ENCODE results near the gene KRTAP10-2. TPM values are rescaled to one million over a fixed set of nuclear protein-coding genes. Genes with fewer than 3 reads are reported as not detected.

The KRTAP10-2 gene
- total RNA-seq, 2 donors from 2014 or later = not detected

GRCh38 chr21:44548922-44549321, 2.4 kb downstream of the KRTAP10-2 start:
- intact Hi-C loops (cut with DNase I) = no loop called here
- DNase-seq = no peak
- no peak for ATAC-seq

DNA sequence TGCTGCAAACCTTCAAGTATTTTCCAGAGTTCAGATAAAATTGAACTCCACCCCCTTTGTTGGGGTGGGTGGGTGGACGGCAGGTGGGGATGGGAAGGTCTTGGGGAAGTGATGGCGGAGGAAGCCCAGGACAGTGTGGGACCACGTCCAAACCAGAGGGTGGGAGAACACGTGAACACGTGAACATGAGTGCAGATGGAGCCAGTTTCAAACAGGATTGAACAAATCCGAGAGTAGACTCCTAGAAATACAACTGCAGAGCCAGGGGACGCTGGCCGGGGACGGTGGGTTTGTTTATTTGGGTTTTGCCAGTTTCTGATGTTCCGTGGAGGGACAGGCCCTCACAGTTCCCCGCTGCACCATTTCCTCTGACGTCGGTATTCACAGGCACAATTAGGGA, 2.9 kb downstream of the KRTAP10-2 start:
- ATAC-seq (no peak), DNase-seq (no peak)
- intact Hi-C loops (cut with DNase I) = no loop called here

GRCh38 chr21:44547656-44548331, 3.5 kb downstream of the KRTAP10-2 start:
- intact Hi-C loops (cut with DNase I) = no loop called here
- ATAC-seq = no peak
- DNase-seq = no peak

DNA sequence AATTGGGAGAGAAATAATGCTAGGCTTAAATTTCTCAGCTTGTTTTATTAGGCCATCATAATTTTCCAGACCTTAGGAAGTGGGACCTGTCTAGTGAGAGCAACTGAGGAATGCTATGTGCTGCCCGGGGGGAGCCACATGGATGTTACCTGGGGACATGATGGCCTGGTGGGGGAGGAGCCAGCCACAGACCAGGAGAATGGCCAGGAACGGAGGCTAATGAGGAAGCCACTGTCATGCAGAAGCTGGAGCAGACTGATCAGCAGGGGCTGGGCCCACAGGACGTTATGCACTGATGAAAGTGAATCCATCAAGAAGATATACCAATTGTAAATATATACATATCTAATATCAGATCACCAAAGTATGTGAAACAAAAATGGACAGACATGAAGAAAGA, 6.7 kb downstream of the KRTAP10-2 start:
- intact Hi-C loops (cut with DNase I) = no loop called here
- ATAC-seq (no peak), DNase-seq (no peak)

DNA sequence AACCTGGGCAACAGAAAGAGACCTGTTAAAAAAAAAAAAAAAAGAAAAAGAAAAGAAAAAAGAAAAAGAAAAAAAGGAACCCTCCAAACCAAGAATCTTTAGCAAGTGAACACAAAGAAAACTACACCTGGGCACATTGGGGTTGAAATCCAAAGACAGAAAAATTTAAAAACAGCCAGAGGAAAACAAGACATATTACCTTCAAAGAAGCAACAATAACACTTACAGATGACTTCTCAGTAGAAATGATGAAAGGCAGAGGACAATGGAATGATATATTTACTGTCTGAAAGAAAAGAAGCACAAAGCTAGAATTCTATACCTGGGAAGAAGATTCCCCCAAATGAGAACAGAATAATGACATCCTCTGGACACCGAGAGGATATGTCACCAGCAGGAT, 8.6 kb downstream of the KRTAP10-2 start:
- no peak for DNase-seq
- ATAC-seq = no peak
- intact Hi-C loops (cut with DNase I) = no loop called here

- DNase-seq = no peak
- no peak for ATAC-seq
- intact Hi-C loops (cut with DNase I) = no loop called here
Observed at GRCh38 chr21:44540741-44541288, 10.5 kb downstream of the KRTAP10-2 start.

DNA sequence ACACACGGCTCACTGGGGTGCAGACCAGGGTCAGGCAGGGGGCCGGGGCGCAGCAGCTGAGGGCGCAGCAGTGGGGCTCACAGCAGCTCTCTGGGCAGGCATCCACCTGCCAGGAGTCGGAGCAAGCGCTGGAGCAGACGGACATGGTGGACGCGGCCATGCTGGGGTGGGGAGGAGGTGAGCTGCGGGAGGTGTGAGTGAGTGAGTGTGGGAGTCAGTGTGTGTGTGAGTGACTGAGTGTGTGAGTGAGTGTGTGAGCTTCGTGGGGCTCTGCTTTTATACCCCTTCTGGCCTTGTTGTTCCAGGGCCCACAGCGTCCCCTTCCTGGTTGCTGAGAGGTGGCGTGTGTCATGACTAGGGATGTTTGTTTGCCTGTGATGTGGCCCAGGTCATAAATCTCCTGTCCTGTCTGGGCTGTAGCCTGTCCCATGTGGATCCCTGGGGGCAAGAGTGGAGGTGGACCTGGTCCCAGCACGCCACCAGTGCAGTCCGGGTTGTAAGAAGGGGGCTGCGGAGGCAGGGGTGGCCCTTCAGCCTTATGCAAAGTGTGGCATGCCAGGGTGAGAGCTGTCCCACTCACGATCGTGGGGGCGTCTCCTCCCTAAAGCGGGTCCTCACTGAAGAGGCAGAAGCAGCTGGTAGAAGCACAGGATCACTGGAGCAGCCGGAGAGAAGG, 11.2 kb downstream of the KRTAP10-2 start, which contains the start of gene KRTAP10-1:
Gene KRTAP10-1, minus strand, starts transcription at position 205 of the 676 bp plus-strand sequence. Its CDS starts 45 bp downstream, at position 160.
- ATAC-seq (no peak), DNase-seq (no peak)
- intact Hi-C loops (cut with DNase I) = no loop called here

- DNase-seq = no peak
- ATAC-seq = no peak
- intact Hi-C loops (cut with DNase I) = no loop called here
Observed at GRCh38 chr21:44539046-44539445, 12.3 kb downstream of the KRTAP10-2 start.

- ATAC-seq (no peak), DNase-seq (no peak)
- intact Hi-C loops (cut with DNase I) = no loop called here
Observed at GRCh38 chr21:44537930-44538911, 13.1 kb downstream of the KRTAP10-2 start.

- intact Hi-C loops (cut with DNase I) = no loop called here
- no peak for DNase-seq
Observed at GRCh38 chr21:44535963-44536362, 15.3 kb downstream of the KRTAP10-2 start.

DNA sequence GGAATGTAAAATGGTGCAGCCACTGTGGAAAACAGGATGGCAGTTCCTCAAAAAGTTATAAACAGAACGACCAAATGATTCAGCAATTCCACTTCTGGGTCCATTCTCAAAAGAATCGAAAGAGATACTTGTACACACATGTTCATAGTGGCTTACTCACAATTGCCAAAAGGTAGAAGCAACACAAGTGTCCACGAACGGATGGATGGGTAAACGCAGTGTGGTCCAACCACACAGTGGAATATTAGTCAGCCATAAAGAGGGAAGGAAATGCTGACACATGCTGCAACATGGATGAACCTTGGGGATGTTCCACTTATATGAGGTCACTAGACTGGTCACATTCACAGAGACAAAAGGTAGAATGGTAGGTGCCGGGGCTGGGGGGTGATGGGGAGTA, 16.6 kb downstream of the KRTAP10-2 start:
- no peak for DNase-seq
- no peak for ATAC-seq
- intact Hi-C loops (cut with DNase I) = no loop called here

More at GRCh38 chr21:44535963-44536362, 15.3 kb downstream of the KRTAP10-2 start:
- no peak for ATAC-seq

DNA sequence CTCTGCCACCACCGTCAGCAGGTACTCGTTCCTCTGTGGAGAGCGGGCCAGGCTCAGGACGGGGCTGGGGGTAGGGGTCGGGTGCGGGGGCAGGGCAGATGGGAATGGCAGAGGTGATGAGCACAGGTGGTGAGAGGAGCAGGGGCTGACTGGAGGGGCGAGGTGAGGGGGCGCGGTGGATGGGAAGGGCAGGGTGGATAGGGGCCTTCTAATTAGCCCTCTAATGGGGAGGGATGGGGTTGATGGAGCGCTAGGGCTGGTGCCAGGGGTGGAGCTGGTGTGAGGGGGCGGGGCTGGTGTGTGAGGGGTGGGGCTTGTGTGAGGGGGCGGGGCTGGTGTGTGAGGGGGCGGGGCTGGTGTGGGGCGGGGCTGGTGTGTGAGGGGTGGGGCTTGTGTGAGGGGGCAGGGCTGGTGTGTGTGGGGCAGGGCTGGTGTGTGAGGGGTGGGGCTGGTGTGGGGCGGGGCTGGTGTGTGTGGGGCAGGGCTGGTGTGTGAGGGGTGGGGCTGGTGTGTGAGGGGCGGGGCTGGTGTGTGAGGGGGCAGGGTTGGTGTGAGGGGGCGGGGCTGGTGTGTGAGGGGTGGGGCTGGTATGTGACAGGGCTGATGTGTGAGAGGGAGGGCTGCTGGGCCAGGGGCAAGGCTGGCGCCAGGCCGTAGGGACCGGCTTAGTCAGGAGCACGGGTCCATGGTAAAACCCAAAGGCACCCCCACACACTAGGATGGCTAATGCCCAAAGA, 17.2 kb downstream of the KRTAP10-2 start:
- DNase-seq = no peak
- ATAC-seq = no peak
- intact Hi-C loops (cut with DNase I) = no loop called here

DNA sequence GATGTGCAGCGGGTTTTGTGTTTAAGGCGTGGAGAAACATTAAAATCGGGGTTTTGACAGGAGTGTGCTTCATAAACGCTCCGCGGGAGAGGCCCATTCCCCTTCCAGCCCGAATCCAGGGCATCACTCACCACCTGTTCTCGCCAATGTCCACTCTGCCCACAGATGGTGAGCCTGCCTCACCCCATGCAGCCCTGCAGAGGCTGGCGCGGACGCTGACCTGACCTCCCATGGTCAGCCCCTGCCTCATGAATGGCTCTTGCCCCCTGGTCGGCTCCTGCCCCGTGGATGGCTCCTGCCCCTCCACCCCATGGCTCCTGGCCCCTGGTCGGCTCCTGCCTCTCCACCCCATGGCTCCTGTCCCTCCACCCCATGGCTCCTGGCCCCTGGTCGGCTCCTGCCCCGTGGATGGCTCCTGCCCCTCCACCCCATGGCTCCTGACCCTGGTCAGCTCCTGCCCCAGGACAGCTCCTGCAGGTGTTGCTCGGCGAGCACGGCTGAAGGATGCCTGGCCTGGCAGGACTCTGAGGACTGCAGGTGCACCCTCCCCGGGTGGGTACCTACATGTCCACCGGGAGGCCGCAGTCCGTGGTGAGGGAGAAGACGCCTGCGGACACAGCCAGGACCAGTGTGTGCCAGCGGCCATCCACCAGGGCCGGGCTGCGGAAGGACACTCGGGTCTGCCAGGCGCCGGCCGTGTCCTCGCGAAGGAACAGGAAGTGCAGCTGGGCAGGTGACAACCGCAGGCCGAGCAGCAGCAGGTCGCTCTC, 18.0 kb downstream of the KRTAP10-2 start:
- DNase-seq = no peak

DNA sequence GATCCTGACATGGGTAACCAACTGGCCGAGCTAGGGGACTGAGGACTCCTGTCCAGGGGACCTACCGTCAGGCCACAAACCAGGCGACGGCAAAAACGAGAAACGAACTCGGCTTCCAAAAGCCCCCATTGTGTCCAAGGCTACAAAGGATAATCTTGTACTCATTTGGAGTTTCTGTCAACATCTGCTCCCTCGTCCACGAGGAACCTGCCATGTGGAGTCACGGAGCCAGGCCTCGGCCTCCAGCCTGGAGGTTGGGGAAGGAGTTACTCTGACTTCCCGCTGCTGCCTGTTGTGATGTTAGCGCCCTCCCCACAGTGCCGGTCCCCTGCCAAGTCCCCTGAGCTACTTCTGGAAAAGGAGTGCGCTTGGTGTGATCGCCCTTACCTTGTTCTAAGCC, 18.6 kb downstream of the KRTAP10-2 start:
- ATAC-seq (no peak), DNase-seq (no peak)
- intact Hi-C loops (cut with DNase I) = no loop called here

More for the DNA sequence above, 18.0 kb downstream of the KRTAP10-2 start:
- ATAC-seq = no peak
- intact Hi-C loops (cut with DNase I) = no loop called here

DNA sequence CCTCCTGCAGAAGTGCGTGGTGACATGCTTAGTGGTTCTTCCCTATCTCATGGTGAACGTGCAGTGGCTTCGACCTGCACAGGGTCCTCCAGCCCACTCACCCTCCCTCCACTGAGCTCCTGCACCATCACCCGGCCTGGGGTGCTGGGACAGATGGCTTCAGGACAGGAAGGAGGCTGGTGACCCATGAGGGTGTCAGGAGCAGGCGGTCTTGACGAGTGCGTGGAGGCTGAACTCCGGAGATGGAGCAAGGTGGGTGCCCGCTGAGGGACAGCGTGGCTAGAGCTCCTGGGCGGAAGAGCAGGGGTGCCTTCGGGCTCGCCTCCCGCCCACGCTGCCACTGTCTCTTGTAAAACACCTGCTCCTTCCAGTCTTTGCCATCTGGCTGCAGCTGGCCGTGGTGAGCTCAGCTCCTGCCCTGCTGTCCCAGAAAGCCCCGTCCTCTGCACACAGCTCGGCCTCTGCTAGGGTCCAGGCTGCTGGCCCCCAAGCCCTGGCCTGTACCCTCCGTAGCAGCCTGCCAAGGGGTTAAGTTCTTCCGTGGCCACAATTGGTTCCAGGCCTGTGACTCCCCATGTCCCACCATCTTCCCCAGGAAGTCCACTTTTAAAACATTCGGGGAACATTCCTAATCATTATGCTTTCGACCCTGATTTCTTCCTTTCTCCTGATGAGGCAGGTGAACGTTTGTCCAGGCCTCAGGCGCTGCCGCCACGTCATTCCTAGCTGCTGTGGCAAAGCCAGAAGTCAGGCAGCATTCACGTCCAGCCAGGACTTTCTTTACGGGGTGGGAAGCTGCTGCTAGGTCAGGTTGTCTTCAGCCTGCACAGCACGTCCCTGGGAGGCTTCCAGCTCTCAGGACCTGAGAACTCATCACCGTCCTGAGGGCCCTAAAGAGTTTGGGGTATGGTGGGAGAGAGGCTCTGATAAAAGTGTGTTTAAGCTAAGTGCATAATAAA, 19.4 kb downstream of the KRTAP10-2 start:
- DNase-seq = no peak
- intact Hi-C loops (cut with DNase I) = no loop called here

DNA sequence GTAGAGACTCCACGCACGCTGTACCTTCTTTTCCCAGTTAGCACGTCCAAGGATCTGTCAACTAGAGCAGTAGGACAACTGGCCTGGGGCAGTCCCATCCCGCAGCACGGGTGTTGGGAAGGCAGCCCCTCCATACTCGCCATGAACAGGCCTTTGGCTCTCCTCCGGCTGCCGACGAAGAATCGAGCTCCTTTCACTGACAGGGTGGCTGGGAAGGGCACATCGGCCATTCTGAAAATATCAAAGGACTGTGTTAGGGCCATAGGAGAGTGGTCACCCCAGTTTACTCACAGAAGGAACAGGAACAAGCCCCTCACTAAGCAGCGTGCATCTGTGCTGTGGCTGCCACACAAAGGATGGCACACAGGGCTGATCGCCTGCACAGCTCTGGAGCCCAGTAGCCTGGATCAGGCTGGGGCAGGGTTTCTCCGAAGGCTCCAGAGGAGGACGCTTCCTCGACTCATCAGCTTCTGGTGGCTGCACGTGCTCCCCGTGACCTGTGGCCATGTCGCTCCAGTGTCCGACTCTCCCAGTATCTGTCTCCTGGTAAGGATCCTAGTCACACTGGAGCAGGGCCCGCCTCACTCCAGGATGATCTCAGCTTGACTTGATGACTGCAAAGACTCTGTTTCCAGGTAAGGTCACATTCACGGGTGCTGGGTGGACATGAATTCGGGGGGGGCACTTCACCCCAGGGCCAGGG, 20.3 kb downstream of the KRTAP10-2 start:
- intact Hi-C loops (cut with DNase I) = no loop called here
- no peak for ATAC-seq
- DNase-seq = no peak

More for the DNA sequence above, 19.4 kb downstream of the KRTAP10-2 start:
- no peak for ATAC-seq
